ENCODE measurements around the gene SNW1.

DNA sequence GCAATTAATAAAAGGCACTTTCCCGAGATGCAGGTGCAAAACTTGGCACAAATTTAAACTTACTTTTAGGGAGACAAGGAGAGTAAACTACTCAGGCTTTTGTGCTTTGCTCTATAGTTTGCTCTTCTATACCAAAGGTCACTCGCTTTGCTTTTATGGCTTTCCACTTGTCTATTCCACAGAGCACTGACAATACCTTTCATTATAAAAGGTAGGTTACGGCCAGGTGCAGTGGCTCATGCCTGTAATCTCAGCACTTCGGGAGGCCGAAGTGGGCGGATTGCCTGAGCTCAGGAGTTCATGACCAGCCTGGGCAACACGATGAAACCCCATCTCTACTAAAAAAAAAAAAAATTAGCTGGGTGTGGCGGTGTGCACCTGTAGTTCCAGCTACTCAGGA, 86.0 kb downstream of the SNW1 start:
- TF ChIP-seq EZH2 (IDR thresholded peaks at IDR 0.05; ENCODE audit: low read depth) = no peak
- TF ChIP-seq, protein P1, sequence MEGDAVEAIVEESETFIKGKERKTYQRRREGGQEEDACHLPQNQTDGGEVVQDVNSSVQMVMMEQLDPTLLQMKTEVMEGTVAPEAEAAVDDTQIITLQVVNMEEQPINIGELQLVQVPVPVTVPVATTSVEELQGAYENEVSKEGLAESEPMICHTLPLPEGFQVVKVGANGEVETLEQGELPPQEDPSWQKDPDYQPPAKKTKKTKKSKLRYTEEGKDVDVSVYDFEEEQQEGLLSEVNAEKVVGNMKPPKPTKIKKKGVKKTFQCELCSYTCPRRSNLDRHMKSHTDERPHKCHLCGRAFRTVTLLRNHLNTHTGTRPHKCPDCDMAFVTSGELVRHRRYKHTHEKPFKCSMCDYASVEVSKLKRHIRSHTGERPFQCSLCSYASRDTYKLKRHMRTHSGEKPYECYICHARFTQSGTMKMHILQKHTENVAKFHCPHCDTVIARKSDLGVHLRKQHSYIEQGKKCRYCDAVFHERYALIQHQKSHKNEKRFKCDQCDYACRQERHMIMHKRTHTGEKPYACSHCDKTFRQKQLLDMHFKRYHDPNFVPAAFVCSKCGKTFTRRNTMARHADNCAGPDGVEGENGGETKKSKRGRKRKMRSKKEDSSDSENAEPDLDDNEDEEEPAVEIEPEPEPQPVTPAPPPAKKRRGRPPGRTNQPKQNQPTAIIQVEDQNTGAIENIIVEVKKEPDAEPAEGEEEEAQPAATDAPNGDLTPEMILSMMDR (conservative IDR thresholded peaks at IDR 0.05) = no peak

Measured in PC-9 (cell line).